ENCODE results near the gene GOLGA8J.
"Not testable (repeated sequence)": the region's sequence is repeated elsewhere in the genome, so short reads cannot be mapped to it uniquely, and the experiment has no call there.

Gene GOLGA8J

GRCh38 chr15:30068326-30068725, 14.4 kb upstream of the GOLGA8J start:
- H3K4me1 Mint-ChIP-seq, result peaks cover 18% of the 10 kb centered on the region
- TF ChIP-seq, protein P1, sequence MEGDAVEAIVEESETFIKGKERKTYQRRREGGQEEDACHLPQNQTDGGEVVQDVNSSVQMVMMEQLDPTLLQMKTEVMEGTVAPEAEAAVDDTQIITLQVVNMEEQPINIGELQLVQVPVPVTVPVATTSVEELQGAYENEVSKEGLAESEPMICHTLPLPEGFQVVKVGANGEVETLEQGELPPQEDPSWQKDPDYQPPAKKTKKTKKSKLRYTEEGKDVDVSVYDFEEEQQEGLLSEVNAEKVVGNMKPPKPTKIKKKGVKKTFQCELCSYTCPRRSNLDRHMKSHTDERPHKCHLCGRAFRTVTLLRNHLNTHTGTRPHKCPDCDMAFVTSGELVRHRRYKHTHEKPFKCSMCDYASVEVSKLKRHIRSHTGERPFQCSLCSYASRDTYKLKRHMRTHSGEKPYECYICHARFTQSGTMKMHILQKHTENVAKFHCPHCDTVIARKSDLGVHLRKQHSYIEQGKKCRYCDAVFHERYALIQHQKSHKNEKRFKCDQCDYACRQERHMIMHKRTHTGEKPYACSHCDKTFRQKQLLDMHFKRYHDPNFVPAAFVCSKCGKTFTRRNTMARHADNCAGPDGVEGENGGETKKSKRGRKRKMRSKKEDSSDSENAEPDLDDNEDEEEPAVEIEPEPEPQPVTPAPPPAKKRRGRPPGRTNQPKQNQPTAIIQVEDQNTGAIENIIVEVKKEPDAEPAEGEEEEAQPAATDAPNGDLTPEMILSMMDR (IDR thresholded peaks at IDR 0.05; ENCODE audit: unreplicated experiment in 3 of 3), result no peak
- H3K36me3 Mint-ChIP-seq (ENCODE audit: low read depth), result no peaks in the 10 kb centered on the region
- H3K27ac Mint-ChIP-seq, result no peak overlapping the region
- H3K4me3 Mint-ChIP-seq, result no peak overlapping the region
- H3K27me3 Mint-ChIP-seq (ENCODE audit: low read depth), result peaks cover 14% of the 10 kb centered on the region
- peaks cover 9% of the 10 kb centered on the region for H3K9me3 Mint-ChIP-seq

DNA sequence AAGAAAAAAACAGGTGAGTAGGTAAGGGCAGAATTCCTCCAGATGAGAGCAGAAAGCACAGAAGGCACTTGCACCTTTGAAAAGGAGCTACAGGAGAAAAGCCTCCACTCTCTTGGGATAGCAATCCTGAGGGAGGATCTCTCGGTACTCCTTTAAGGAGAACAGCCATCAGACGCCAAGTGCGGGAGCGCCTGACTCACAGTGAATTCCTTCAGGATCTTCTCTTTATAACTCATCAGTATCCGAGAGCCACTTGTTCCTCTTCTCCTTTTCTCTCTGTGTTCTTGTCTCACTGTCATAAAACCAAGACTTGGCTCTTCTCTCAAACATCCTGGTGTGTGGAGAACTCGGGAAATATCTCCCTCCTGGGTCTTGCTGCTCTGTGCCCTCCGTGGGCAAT, 10.1 kb upstream of the GOLGA8J start:
- no peaks in the 10 kb centered on the region for H3K36me3 Mint-ChIP-seq (ENCODE audit: low read depth)
- no peak overlapping the region for H3K27ac Mint-ChIP-seq
- TF ChIP-seq, protein P1 (IDR thresholded peaks at IDR 0.05; ENCODE audit: unreplicated experiment in 3 of 3), result no peak
- H3K27me3 Mint-ChIP-seq (ENCODE audit: low read depth), result peaks cover 17% of the 10 kb centered on the region
- no peaks in the 10 kb centered on the region for H3K4me1 Mint-ChIP-seq
- H3K4me3 Mint-ChIP-seq, result no peak overlapping the region
- peaks cover 9% of the 10 kb centered on the region for H3K9me3 Mint-ChIP-seq

DNA sequence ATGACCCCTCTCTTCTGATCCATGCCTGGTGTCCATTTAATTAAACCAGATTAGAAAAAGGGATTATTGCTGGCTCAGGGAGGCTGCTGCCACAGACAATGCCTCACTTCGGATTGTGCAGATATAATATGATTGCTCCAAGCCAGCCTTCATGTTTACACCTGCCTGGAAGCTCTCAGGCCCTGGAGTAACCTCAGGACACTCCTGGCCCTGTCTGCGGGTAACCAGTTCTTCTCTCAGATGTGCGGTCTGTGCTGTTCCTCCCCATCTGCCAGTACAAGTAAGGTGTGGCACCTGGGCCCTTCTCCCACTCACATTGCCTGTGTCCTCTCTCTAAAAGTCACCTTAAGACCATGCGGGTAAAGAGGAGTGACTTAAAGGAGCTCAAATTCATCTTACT, 8.8 kb upstream of the GOLGA8J start:
- H3K27ac Mint-ChIP-seq, result no peak overlapping the region
- TF ChIP-seq, protein P1 (IDR thresholded peaks at IDR 0.05; ENCODE audit: unreplicated experiment in 3 of 3), result no peak
- H3K27me3 Mint-ChIP-seq (ENCODE audit: low read depth), result peaks cover 7% of the 10 kb centered on the region
- H3K36me3 Mint-ChIP-seq (ENCODE audit: low read depth), result no peaks in the 10 kb centered on the region
- H3K9me3 Mint-ChIP-seq, result no peaks in the 10 kb centered on the region
- H3K4me3 Mint-ChIP-seq, result no peak overlapping the region
- no peaks in the 10 kb centered on the region for H3K4me1 Mint-ChIP-seq

DNA sequence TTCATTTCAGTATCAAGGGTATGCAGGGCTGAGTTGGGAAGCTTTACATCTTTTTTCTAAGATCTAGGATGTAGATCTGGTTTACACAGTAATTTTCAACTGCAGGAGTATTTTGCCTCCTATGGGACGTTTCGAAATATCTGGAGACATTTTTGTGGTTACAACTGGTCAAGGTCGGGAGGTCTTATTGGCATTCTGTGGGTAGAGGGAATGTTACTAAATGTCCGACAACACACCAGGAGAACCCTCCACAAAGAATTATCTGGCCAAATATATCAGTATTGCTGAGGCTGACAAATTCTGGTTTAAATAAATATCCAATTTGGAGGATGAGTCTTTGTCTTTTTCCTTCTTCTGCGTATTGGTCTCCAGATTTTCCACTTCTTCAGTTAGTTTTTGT, 1.9 kb upstream of the GOLGA8J start:
- H3K4me3 Mint-ChIP-seq; H3K4me1 Mint-ChIP-seq; H3K36me3 Mint-ChIP-seq (ENCODE audit: low read depth); H3K27me3 Mint-ChIP-seq (ENCODE audit: low read depth); H3K27ac Mint-ChIP-seq; H3K9me3 Mint-ChIP-seq: not testable (repeated sequence)

GRCh38 chr15:30097827-30098226, 15.1 kb downstream of the GOLGA8J start:
- not testable (repeated sequence) for H3K4me3 Mint-ChIP-seq; H3K9me3 Mint-ChIP-seq; H3K27me3 Mint-ChIP-seq (ENCODE audit: low read depth); H3K27ac Mint-ChIP-seq; H3K4me1 Mint-ChIP-seq; H3K36me3 Mint-ChIP-seq (ENCODE audit: low read depth)

DNA sequence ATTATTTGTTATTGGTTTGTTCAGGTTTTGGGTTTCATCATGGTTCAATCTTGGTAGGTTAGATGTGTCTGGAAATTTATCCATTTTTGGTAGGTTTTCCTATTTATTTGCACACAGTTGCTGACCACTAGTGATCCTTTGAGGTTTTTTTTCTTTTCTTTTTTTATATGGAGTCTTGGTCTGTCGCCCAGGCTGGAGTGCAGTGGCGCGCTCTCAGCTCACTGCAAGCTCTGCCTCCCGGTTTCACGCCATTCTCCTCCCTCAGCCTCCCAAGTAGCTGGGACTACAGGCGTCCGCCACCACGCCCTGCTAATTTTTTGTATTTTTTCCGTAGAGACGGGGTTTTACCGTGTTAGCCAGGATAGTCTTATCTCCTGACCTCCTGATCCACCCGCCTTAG, 20.1 kb downstream of the GOLGA8J start:
- H3K27ac Mint-ChIP-seq; H3K36me3 Mint-ChIP-seq (ENCODE audit: low read depth); H3K27me3 Mint-ChIP-seq (ENCODE audit: low read depth); H3K4me1 Mint-ChIP-seq; H3K4me3 Mint-ChIP-seq; H3K9me3 Mint-ChIP-seq: not testable (repeated sequence)

DNA sequence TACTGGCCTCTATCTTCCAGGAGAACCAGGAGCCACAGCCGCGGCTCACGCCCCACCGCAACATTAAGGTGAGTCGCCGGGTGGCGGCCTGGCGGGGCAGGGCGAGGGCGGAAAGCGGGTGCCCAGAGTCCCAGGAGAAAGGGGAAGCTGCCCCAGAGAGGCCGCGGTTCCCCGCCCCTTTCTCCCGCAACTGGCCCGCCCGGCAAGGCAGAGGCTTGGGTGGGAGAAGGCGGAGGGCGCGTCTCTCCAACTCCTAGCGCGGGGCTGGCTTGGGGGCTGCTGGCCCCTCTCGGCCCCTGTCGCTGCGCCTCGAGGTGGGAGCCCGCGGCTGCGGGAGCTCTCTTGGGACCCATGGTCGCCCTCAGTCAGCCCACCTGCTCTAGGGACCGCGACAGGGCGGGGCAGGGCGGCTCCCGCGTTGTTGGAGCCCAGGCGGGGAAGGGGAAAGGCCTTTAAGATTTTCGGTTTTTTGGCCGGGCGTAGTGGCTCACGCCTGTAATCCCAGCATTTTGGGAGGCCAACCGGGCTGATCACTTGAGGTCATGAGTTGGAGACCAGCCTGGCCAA, 21.3 kb downstream of the GOLGA8J start:
- H3K4me3 Mint-ChIP-seq; H3K9me3 Mint-ChIP-seq; H3K4me1 Mint-ChIP-seq; H3K27me3 Mint-ChIP-seq (ENCODE audit: low read depth); H3K27ac Mint-ChIP-seq; H3K36me3 Mint-ChIP-seq (ENCODE audit: low read depth): not testable (repeated sequence)

GRCh38 chr15:30110591-30110990, 27.8 kb downstream of the GOLGA8J start:
- H3K9me3 Mint-ChIP-seq; H3K27me3 Mint-ChIP-seq (ENCODE audit: low read depth); H3K36me3 Mint-ChIP-seq (ENCODE audit: low read depth); H3K4me3 Mint-ChIP-seq; H3K4me1 Mint-ChIP-seq; H3K27ac Mint-ChIP-seq: not testable (repeated sequence)

DNA sequence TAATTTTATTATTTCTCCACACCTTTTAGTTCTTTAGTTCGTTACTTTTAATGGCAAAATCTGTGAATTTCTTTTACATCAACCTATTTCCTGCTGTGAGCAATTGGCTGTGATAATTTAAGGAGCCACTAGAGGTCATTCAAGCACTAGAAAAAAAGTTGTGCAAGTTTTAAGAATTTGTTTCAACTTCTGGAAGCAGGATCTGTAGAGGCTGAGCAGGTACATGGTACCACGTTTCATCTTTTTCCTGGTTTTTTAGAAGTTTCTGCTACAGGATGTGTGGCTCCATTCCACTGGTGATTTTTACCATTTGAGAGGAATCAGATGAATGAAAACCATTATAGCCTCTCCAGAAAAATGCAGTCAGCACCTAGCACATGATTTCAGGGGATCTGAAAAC, 47.3 kb downstream of the GOLGA8J start:
- not testable (repeated sequence) for H3K27ac Mint-ChIP-seq; H3K4me1 Mint-ChIP-seq; H3K27me3 Mint-ChIP-seq (ENCODE audit: low read depth); H3K9me3 Mint-ChIP-seq; H3K36me3 Mint-ChIP-seq (ENCODE audit: low read depth); H3K4me3 Mint-ChIP-seq

DNA sequence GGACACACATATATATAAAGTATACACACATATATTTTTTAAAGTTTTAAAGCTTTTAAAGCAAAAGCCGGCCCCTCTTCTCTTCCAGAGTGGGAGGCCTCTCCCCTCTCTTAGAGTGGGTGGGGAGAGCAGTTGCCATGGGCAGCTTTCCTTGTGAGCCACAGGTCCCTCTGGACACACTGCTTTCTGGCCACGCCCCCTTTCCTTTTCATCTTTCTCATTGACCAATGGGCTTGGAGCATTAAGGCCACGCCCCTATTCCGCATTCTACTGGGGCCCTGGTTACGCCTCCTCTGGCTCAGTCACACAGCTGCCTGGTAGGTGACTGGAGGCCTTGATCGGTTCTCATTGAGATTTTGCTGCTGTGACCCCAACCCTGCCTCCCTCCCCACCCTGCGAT, 52.0 kb downstream of the GOLGA8J start, which contains the start of gene GOLGA8T:
Gene GOLGA8T (plus strand): TSS at position 301 of the 400 bp plus-strand sequence. CDS start 98 bp downstream, at position 399.
- not testable (repeated sequence) for H3K36me3 Mint-ChIP-seq (ENCODE audit: low read depth); H3K9me3 Mint-ChIP-seq; H3K27ac Mint-ChIP-seq; H3K4me3 Mint-ChIP-seq; H3K4me1 Mint-ChIP-seq; H3K27me3 Mint-ChIP-seq (ENCODE audit: low read depth)

All from nephron (organoid).